WTC11 (cell line): ENCODE measurements around the gene ANKRD29. TPM values are rescaled to one million over a fixed set of nuclear protein-coding genes. Genes with fewer than 3 reads are reported as not detected.

Source experiments
- ATAC-seq: fragments of 200-7000 bp; cut with Tn5 transposase; 2 replicates; pipeline ENCODE4 v1.10.0; 2021; ENCODE audit warnings: mild to moderate bottlenecking, moderate library complexity
- CTCF ChIA-PET: fragments of 300-600 bp; sonication (Branson Sonifier 250); formaldehyde crosslinking; loops from one replicate; lab custom pipeline; 2021; ENCODE audit warnings: antibody characterized with exemption; lab: Charles Lee
- POLR2A ChIA-PET: fragments of 350-600 bp; sonication (Branson Sonifier 250); formaldehyde crosslinking; loops from one replicate; lab custom pipeline; 2021; ENCODE audit warnings: antibody characterized with exemption; lab: Charles Lee
- DNase-seq: peaks from one replicate; pipeline ENCODE4 v3.0.0; 2021; ENCODE audit warnings: low spot score
- H3K27ac Mint-ChIP-seq: 2 replicates; pipeline ENCODE4 v1.8.0; 2021; ENCODE audit warnings: mixed read lengths
- H3K27me3 Mint-ChIP-seq: 2 replicates; pipeline ENCODE4 v1.8.0; 2021; ENCODE audit warnings: low read depth, mild to moderate bottlenecking, moderate library complexity, mixed read lengths
- H3K36me3 Mint-ChIP-seq: 2 replicates; pipeline ENCODE4 v1.8.0; 2021; ENCODE audit warnings: mixed read lengths
- H3K4me1 Mint-ChIP-seq: 2 replicates; pipeline ENCODE4 v1.8.0; 2022; ENCODE audit warnings: mixed read lengths
- H3K4me3 Mint-ChIP-seq: 2 replicates; pipeline ENCODE4 v1.8.0; 2021; ENCODE audit warnings: mild to moderate bottlenecking, moderate library complexity, mixed read lengths
- H3K9me3 Mint-ChIP-seq: 2 replicates; pipeline ENCODE4 v1.8.0; 2021; ENCODE audit warnings: mixed read lengths
- MXD4 ChIP-seq: fragments of 250-450 bp; sonication (Bioruptor Pico); IDR thresholded peaks from 2 replicates; pipeline ENCODE4 v1.8.0; 2021; ENCODE audit warnings: mild to moderate bottlenecking, moderate library complexity, borderline replicate concordance
- MYBL2 ChIP-seq: sonication (generic); formaldehyde crosslinking; IDR thresholded peaks from 2 replicates; pipeline ENCODE4 v1.8.1; 2023; ENCODE audit warnings: mild to moderate bottlenecking, moderate library complexity, missing genetic modification reagents
- ZBTB21 ChIP-seq: sonication (generic); formaldehyde crosslinking; IDR thresholded peaks from 2 replicates; pipeline ENCODE4 v1.8.1; 2023; ENCODE audit warnings: mild to moderate bottlenecking, missing genetic modification reagents, borderline replicate concordance
- total RNA-seq: library from RNA; stranded (reverse); gene quantifications from 3 replicates; pipeline ENCODE4 v1.2.3, GENCODE V29; 2021
- TF ChIP-seq, protein P1 (sequence below): fragments of 250-450 bp; sonication (Bioruptor Pico); conservative IDR thresholded peaks from 2 replicates; pipeline ENCODE4 v1.9.0; 2021; ENCODE audit warnings: mild to moderate bottlenecking
- TF ChIP-seq, protein P2 (sequence below): sonication (generic); formaldehyde crosslinking; IDR thresholded peaks from 2 replicates; pipeline ENCODE4 v1.8.1; 2023; ENCODE audit warnings: mild to moderate bottlenecking, missing genetic modification reagents, moderate library complexity
- TF ChIP-seq, protein P3 (sequence below): sonication (generic); formaldehyde crosslinking; IDR thresholded peaks from 2 replicates; pipeline ENCODE4 v1.8.1; 2023; ENCODE audit warnings: mild to moderate bottlenecking, missing genetic modification reagents
- TF ChIP-seq, protein P4 (sequence below): sonication (generic); formaldehyde crosslinking; IDR thresholded peaks from 2 replicates; pipeline ENCODE4 v1.8.0; 2022; ENCODE audit warnings: mild to moderate bottlenecking, missing genetic modification reagents
- TF ChIP-seq, protein P5 (sequence below): sonication (generic); formaldehyde crosslinking; IDR thresholded peaks from 2 replicates; pipeline ENCODE4 v1.8.0; 2022; ENCODE audit warnings: mild to moderate bottlenecking, missing genetic modification reagents
- TF ChIP-seq, protein P6 (sequence below): sonication (generic); formaldehyde crosslinking; IDR thresholded peaks from 2 replicates; pipeline ENCODE4 v1.8.1; 2022; ENCODE audit warnings: mild to moderate bottlenecking, moderate library complexity, missing genetic modification reagents
- TF ChIP-seq, protein P7 (sequence below): sonication (generic); formaldehyde crosslinking; IDR thresholded peaks from 2 replicates; pipeline ENCODE4 v1.8.0; 2022; ENCODE audit warnings: mild to moderate bottlenecking, missing genetic modification reagents
- TF ChIP-seq, protein P8 (sequence below): sonication (generic); formaldehyde crosslinking; conservative IDR thresholded peaks from 2 replicates; pipeline ENCODE4 v1.8.1; 2023; ENCODE audit warnings: mild to moderate bottlenecking, low read depth, missing genetic modification reagents, moderate library complexity

ANKRD29 gene
- total RNA-seq, 1 experiment from 2014 or later: 4.9 TPM

DNA sequence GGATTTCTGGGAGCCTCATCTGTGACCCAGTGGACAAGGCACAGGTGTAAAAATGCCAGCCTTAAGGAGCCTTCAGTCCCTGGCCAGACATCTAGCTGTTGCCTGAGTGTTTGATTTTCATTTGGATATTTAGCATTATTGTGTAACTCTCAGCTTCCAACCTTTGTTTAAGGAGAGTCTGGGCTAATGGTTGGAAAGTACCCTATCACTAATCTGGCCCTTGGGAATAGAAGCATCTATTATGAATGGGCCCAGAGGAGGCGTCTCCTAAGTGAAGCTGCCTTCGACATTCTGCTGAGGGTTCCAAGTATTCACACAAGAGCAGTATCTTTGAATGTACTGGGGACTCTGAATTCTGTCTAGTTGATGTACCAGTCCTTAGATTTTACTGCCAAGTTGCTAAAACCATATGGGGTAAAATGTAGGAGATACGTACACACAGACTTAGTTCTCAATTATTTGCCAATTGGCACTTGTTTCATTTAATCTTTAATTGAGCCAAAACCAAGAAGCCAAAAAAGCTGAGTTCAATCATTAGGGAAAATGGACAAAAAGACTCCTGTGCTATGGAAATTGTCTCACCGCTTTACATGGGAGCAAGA is 7.2 kb upstream of the ANKRD29 start:
- TF ChIP-seq, protein P1, sequence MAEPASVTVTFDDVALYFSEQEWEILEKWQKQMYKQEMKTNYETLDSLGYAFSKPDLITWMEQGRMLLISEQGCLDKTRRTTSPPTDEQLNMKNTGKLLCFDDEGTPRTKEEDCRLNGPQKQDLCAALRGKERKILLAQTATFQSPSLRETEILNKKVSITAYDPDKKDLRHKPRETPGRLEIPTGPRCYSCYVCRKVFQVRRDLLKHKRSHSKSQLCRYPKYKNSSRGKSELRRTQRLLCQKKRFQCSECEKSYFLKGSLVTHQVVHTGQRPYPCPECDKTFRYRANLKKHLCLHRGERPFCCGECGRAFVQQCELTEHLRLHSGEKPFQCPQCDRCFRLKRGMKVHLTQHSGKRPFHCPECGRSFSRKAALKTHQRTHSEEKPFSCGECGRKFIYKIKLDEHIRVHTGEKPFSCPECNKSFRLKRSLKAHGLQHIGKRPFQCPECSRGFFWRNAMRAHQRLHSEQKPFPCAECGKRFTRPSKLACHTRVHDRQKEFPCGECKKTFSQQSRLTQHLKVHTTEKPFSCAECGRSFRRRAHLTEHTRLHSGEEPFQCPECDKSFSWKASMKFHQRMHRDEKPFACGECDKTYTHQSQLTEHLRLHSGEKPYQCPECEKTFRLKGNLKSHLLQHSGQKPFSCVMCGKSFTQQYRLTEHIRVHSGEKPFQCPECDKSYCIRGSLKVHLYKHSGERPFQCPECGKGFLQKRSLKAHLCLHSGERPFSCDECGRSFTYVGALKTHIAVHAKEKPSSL (CRISPR knock-in tag): no peak
- TF ChIP-seq, protein P2, sequence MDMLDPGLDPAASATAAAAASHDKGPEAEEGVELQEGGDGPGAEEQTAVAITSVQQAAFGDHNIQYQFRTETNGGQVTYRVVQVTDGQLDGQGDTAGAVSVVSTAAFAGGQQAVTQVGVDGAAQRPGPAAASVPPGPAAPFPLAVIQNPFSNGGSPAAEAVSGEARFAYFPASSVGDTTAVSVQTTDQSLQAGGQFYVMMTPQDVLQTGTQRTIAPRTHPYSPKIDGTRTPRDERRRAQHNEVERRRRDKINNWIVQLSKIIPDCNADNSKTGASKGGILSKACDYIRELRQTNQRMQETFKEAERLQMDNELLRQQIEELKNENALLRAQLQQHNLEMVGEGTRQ (CRISPR knock-in tag): no peak
- TF ChIP-seq ZBTB21 (CRISPR knock-in tag): no peak
- TF ChIP-seq MYBL2 (CRISPR knock-in tag): no peak
- TF ChIP-seq, protein P3, sequence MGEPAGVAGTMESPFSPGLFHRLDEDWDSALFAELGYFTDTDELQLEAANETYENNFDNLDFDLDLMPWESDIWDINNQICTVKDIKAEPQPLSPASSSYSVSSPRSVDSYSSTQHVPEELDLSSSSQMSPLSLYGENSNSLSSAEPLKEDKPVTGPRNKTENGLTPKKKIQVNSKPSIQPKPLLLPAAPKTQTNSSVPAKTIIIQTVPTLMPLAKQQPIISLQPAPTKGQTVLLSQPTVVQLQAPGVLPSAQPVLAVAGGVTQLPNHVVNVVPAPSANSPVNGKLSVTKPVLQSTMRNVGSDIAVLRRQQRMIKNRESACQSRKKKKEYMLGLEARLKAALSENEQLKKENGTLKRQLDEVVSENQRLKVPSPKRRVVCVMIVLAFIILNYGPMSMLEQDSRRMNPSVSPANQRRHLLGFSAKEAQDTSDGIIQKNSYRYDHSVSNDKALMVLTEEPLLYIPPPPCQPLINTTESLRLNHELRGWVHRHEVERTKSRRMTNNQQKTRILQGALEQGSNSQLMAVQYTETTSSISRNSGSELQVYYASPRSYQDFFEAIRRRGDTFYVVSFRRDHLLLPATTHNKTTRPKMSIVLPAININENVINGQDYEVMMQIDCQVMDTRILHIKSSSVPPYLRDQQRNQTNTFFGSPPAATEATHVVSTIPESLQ (CRISPR knock-in tag): no peak
- TF ChIP-seq, protein P4, sequence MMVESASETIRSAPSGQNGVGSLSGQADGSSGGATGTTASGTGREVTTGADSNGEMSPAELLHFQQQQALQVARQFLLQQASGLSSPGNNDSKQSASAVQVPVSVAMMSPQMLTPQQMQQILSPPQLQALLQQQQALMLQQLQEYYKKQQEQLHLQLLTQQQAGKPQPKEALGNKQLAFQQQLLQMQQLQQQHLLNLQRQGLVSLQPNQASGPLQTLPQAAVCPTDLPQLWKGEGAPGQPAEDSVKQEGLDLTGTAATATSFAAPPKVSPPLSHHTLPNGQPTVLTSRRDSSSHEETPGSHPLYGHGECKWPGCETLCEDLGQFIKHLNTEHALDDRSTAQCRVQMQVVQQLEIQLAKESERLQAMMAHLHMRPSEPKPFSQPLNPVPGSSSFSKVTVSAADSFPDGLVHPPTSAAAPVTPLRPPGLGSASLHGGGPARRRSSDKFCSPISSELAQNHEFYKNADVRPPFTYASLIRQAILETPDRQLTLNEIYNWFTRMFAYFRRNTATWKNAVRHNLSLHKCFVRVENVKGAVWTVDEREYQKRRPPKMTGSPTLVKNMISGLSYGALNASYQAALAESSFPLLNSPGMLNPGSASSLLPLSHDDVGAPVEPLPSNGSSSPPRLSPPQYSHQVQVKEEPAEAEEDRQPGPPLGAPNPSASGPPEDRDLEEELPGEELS (CRISPR knock-in tag): no peak
- TF ChIP-seq MXD4: no peak
- TF ChIP-seq, protein P5, sequence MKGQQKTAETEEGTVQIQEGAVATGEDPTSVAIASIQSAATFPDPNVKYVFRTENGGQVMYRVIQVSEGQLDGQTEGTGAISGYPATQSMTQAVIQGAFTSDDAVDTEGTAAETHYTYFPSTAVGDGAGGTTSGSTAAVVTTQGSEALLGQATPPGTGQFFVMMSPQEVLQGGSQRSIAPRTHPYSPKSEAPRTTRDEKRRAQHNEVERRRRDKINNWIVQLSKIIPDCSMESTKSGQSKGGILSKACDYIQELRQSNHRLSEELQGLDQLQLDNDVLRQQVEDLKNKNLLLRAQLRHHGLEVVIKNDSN (CRISPR knock-in tag): no peak
- TF ChIP-seq, protein P6, sequence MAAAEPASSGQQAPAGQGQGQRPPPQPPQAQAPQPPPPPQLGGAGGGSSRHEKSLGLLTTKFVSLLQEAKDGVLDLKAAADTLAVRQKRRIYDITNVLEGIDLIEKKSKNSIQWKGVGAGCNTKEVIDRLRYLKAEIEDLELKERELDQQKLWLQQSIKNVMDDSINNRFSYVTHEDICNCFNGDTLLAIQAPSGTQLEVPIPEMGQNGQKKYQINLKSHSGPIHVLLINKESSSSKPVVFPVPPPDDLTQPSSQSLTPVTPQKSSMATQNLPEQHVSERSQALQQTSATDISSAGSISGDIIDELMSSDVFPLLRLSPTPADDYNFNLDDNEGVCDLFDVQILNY (CRISPR knock-in tag): no peak
- TF ChIP-seq, protein P7, sequence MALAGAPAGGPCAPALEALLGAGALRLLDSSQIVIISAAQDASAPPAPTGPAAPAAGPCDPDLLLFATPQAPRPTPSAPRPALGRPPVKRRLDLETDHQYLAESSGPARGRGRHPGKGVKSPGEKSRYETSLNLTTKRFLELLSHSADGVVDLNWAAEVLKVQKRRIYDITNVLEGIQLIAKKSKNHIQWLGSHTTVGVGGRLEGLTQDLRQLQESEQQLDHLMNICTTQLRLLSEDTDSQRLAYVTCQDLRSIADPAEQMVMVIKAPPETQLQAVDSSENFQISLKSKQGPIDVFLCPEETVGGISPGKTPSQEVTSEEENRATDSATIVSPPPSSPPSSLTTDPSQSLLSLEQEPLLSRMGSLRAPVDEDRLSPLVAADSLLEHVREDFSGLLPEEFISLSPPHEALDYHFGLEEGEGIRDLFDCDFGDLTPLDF (CRISPR knock-in tag): no peak
- TF ChIP-seq, protein P8, sequence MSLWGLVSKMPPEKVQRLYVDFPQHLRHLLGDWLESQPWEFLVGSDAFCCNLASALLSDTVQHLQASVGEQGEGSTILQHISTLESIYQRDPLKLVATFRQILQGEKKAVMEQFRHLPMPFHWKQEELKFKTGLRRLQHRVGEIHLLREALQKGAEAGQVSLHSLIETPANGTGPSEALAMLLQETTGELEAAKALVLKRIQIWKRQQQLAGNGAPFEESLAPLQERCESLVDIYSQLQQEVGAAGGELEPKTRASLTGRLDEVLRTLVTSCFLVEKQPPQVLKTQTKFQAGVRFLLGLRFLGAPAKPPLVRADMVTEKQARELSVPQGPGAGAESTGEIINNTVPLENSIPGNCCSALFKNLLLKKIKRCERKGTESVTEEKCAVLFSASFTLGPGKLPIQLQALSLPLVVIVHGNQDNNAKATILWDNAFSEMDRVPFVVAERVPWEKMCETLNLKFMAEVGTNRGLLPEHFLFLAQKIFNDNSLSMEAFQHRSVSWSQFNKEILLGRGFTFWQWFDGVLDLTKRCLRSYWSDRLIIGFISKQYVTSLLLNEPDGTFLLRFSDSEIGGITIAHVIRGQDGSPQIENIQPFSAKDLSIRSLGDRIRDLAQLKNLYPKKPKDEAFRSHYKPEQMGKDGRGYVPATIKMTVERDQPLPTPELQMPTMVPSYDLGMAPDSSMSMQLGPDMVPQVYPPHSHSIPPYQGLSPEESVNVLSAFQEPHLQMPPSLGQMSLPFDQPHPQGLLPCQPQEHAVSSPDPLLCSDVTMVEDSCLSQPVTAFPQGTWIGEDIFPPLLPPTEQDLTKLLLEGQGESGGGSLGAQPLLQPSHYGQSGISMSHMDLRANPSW: no peak
- TF ChIP-seq, all 79 proteins: peak for 0
- Mint-ChIP-seq H3K27me3 (no peaks in the 10 kb centered on the region; the same call in 1 of the 2 replicates), H3K9me3 (no peaks in the 10 kb centered on the region), H3K4me3 (no peak overlapping the region), H3K4me1 (peaks cover 25% of the 10 kb centered on the region), H3K36me3 (no peaks in the 10 kb centered on the region), H3K27ac (no peak overlapping the region)
- CTCF ChIA-PET: no interaction called here
- ATAC-seq: no peak
- POLR2A ChIA-PET: no interaction called here
- DNase-seq: no peak
